ENCODE measurements around the gene GPANK1.

- TF ChIP-seq SIN3A (IDR thresholded peaks at IDR 0.05; ENCODE audit: borderline replicate concordance, insufficient read depth, low read length), result no peak
- no peak for TF ChIP-seq REST (IDR thresholded peaks at IDR 0.05; ENCODE audit: insufficient read depth in 1 of 2, low read depth in 2 of 2, low read length in 2 of 2)
Observed at GRCh38 chr6:31654574-31655348, 10.0 kb downstream of the GPANK1 start.
